Fibroblast of upper back skin (primary cell): ENCODE results near the gene FCGR3B.
"Not testable (repeated sequence)": the region's sequence is repeated elsewhere in the genome, so short reads cannot be mapped to it uniquely, and the experiment has no call there.

ENCODE experiments used
- DNase-seq: peaks from one replicate; pipeline ENCODE4 v3.0.0-alpha.2; 2013

Gene FCGR3B

DNA sequence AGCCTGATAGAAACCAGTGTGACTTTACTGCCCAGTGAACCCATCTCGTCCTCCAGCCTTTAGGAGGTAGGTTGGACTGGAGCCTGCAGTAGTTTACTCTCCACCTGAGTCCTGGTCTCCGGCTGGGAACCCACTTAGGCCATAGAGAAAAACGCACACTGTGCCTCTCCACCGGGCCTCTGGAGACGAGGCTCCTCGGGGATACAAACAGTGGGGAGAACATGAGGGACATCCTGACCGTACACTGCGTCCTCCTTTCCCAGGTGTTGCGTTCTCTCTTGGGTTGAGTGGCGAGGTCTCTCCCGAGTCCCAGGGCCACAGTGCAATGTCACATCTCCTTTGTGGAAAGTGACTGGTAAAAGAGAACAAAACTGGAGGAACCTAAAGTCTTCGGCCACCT lies 26.0 kb downstream of the FCGR3B start:
- not testable (repeated sequence) for DNase-seq

DNA sequence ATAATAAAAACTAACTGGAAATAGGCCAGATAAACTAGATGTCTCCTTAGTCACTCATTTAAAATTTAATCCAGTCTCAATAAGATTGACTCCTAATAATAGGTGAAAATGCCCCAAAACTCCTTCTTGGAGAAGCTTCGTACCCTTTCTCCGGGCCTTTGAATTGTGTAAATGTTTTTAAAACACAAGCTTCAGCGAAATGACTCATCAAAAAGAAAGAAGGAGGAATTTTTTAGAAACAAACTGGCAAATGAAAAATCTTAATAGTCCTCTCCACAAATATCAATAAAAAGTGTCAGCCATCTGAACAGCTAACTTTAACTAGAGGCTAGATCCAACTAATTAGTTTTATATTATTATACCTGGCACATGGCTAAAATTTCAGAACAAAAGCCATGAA lies 33.9 kb downstream of the FCGR3B start:
- DNase-seq, result not testable (repeated sequence)

DNA sequence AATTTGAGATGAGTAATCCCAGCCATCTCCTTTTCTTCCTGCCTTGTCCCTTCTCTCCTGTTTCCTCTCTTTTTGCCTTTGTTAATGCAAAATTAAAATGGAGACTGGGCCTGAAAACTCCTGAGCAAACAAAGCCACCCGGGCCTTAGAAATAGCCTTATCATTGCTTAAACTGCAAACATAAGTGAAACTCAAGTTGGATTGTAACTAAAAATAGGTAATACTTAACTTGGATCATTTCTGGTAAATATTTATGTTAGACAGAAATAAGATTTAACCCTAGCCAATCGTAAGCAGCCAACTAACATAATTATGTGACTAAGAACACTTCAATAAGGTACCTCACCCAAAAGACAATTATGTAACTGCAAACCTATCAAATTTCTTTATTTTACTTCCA lies 35.4 kb downstream of the FCGR3B start:
- not testable (repeated sequence) for DNase-seq

DNA sequence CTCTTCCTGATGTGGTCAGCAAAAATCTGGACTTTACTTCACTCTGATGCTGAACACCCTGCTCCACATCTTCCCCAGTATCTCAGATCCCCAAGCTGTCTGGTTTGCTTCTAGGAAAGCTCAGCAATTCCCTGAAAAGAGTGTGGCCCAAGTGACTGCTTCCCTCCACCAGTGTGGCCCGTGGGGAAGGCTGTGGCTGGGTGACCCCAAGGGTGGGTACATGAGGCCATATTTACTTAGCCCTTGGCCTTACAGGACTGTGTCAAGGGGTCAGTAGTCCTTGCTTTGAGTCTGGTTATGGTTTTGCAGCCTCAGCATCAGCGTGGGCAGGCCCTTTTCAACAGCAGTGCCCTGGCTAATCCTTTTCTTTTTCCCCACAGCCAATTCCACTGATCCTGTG lies 35.8 kb downstream of the FCGR3B start:
- DNase-seq, result not testable (repeated sequence)

DNA sequence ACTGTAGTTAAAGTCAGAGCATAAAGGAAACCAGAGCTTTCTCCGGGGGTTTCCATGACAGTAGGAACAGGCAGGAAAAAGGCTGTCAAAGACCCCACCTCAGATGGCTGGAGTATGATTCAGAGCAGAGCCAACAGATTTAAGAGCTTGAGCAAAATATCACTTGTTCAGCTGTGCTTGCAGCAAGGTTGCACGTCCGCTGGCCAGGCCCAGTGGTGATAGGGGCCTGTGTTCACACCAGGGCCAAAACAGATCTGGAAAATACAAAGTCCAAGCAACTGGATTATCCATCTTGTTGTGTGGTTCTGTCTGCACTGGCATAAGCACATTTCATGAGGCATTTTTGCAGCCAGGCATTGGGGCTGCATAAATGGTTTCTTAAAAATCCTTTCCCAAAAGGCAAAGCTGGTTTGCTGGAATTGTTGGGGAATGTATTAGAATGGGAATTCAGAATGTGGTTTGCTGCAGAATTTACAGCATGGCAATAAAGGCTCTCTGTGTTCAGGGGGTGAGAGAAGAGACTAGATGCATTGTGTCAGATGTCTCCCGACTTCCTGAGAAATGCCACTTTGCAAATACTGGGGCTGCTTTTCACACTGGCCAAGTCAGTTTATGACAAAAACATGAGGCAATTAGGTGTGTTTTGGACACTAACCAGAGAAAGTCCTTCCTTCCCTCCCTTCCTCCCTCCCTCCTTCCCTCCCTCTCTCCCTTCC lies 36.5 kb downstream of the FCGR3B start:
- DNase-seq, result not testable (repeated sequence)

DNA sequence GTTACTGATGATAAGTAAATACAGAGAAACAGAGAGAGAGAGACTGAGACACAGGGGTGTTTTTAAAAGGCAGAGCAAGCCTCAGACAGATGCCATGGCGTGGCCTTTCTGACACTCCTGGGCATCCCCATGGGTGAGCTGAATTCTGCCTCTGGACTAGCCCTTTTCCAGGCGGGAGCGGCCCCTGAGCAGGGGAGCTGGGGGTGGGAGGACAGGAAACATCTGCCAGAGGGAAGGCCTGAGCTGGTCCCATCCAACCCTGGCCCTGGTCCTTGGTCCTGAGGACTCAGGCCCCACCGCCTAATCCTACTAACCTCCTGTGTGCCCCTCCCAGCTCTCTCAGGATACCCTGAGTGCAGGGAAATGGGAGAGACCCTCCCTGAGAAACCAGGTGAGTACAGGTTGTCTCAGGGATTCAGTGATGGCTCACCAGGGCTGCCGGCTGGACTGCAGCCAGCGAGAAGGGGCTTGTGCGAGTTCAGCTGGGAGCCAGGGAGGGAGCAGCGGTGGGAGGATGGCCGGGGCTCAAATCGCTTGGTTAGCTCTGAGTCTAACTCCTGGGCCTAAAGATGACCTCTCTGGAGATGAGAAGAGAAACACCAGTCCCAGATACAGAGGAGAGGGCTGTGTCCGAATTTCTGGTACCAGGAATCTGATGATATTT lies 37.8 kb downstream of the FCGR3B start:
- DNase-seq, result not testable (repeated sequence)

DNA sequence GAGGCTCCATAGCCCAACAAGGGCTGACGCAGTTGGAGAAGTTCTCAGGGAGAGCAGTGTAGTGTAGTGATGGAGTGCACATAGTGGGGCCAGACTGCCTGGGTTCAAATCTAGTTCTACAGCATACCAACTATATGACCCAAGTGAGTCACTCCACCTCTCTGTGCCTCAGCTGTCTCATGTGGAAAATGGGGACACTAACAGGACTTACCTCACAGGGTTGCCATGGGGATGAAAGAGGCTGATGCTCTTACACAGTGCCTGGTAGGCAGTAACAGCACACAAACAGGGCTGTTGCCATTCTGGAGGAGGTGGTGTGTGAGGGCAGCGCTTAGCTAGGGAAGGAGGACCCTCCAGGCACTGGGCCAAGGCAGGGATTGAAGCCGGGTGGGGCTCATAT lies 38.4 kb downstream of the FCGR3B start:
- not testable (repeated sequence) for DNase-seq

DNA sequence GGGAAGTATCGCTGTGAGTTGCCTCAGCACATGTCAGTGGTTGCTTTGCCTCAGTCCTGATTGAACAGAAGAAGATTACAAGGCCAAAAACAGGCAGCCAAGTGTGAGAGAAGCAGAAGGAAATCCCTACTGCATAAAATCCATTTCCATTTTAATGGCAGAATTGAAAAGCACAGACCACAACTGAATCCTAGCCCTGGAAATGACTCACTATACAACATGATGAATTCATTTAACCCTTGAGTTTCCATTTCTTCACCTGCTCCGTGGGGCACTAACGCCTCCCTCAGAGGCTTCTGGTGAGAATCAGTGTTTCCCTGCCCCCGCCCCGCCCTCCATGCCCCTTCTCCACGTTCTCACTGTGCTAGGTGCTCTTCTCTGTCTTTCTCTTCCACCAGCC lies 41.1 kb downstream of the FCGR3B start:
- not testable (repeated sequence) for DNase-seq

DNA sequence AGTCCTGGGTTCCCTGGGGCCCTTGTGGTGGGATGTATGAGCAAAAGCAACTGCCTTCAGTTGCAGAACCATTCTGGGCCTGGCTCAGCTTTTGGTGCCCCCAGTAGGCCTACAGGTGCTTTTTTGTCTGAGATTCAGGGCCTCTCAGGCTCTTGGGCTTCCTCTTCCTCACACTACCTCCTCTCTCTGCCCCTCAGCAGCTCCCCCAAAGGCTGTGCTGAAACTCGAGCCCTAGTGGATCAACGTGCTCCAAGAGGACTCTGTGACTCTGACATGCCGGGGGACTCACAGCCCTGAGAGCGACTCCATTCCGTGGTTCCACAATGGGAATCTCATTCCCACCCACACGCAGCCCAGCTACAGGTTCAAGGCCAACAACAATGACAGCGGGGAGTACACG lies 41.6 kb downstream of the FCGR3B start:
- not testable (repeated sequence) for DNase-seq

DNA sequence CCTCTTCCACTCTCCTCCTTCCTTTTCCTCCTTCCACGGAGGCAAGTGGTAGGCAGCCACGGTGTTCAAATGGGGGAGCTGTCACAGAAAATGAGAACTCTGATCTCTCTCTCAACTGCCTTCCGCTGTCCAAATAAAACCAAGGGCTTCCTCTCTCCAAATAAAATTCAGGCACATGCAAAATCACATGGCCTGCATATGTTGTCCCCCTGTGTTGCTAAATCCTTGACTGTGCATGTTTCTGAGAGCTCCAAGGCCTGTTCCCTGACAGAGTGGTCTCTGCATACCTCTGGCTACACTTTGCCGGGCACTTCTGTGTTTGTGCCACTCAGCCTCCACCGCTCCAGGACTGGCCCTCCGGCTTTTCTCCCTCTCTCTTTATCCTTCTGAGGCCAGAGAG lies 42.4 kb downstream of the FCGR3B start:
- not testable (repeated sequence) for DNase-seq

DNA sequence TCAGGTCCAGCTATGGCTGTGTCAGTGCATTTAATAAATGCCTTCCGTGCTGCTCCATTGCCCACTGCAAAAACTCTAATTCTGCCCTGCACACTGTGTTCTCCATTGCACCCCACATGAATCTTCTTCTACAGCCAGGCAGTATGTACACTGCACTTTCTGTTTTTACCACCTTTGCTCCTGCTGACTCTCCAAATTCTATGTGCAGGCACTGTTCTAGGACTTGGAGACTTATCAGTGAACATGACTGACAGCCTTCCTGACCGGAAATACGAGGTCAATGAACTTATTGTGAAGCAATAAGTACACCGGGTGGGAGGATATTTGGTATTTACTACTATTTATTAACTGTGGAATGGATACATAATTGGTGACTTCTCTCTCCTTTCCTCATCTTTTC lies 48.1 kb downstream of the FCGR3B start:
- DNase-seq, result not testable (repeated sequence)

DNA sequence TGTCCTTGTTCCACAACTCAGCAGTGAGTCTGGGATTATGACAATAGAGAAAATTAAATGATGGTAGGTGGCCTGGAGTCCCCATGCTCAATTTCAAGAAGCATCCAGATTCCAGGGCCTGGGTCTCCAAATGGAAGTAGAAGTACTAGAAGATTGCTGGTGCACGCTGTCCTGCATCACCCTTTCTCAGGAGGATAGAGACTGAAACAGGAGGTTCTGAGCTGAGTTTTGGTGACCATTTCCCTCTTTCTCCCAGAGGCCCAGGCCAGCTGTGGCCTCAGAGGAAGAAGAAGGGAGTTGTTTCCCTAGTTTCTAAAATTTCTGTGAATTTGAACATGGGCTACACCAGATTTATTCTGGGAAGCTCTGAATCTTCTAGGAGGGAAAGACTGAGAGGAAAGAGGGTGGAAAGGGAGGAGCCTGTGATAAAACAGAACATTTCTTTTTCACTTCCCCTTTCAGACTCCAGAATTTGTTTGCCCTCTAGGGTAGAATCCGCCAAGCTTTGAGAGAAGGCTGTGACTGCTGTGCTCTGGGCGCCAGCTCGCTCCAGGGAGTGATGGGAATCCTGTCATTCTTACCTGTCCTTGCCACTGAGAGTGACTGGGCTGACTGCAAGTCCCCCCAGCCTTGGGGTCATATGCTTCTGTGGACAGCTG lies 50.0 kb downstream of the FCGR3B start:
- not testable (repeated sequence) for DNase-seq

DNA sequence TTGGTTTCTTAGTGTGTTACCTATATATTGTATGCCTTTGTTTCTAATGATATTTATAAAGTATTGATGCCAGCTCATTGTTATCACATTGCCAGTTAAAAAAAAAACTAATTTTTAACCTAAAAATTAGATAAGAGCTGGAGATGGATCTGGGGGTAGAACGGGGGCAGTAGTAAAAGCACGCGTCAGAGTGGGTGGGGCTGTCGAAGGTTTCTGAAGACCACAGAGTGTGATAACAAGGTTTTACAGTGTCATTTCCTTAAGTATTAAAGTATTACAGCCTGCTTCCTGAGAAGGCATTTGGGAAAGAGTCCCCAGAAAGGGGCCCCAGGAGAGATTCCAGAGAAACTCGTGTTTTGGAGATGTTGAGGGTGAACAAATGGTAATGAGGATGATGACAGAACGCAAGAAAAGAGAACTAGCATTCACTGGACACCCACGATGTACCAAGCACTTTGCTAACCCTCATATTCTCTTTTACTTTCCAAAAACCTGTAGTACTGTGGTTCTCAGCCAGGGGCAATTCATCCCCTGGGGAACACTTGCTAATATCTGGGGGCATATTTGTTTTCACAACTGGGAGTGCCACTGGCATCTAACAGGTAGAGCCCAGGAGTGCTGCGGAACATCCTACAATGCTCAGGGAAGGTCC lies 51.0 kb downstream of the FCGR3B start:
- DNase-seq, result not testable (repeated sequence)

DNA sequence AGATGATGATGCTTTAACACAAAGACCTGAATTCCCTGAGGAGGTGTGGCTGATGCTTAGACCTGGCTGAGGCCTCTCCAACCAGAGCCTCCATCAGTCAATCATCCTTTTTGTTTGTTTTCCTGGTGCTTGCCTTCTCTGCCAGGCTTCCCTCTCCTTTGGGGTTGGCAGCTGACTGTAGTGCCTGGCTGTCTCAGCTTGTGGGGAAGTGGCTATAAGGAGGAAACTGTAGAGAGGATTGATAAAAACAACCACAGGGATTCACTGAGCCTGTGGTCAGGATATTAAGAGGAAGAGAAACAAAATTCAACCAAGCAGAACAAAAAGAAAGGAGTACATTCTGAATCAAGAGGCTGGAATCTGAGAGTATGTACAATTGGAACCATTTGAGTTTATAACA lies 54.3 kb downstream of the FCGR3B start:
- not testable (repeated sequence) for DNase-seq
